Mucosa of gallbladder (tissue), 1 donor: ENCODE measurements around the gene FMNL2. TPM values are rescaled to one million over a fixed set of nuclear protein-coding genes. Genes with fewer than 3 reads are reported as not detected.
A peak's percentile ranks its signal among the peaks of the same experiment; 100 is the strongest.
"Not testable (repeated sequence)": the region's sequence is repeated elsewhere in the genome, so short reads cannot be mapped to it uniquely, and the experiment has no call there.

ENCODE experiments used
- DNase-seq: peaks from one replicate; pipeline ENCODE4 v3.0.0-alpha.2; 2020; ENCODE audit warnings: low spot score
- total RNA-seq: library from RNA; stranded (reverse); gene quantifications from one replicate; pipeline ENCODE4 v1.2.1, GENCODE V29; 2021
- donor health status: DM: no; HTN: no; CAD: no.

The FMNL2 gene
- total RNA-seq, 1 donor from 2014 or later, result 24.7 TPM

DNA sequence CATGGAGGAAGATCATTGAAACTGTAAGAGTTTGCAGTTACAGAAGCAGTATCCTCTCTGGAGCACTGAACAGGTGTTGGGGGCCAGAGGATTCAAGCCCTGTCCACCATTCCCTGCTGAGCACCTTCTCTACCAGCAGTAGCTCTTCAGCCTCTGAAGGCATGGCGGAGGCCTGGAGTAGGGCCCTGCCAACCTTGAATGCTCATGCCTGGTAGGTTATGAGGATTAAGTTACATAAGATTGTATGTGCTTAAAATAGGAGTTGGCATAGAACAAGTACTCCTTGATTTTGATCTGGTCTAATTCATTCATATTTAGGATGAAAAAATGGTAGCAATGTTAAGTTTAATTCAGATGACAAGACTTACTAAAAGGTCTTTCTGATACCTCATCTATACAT, 40.2 kb downstream of the FMNL2 start:
- no peak for DNase-seq

DNA sequence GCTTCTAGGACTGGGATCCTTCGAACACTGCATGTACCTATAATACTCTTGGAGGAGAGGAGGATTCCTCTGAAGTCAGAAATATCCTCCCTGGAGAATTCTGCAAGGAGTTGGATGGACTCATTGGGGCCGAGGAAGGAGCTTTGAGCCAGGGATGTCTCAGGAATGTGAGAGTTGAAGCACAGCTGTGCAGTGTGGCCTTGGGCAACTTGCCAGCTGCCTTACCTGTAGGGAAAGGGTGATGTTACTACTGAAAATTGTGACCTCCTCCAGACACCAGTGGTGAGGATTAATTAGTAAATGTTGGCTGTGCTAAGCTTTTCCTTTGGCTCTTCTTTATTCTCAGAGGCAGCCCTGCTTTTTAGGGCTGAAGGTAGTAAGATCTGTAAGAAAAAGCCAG, 41.4 kb downstream of the FMNL2 start:
- DNase-seq, result no peak

DNA sequence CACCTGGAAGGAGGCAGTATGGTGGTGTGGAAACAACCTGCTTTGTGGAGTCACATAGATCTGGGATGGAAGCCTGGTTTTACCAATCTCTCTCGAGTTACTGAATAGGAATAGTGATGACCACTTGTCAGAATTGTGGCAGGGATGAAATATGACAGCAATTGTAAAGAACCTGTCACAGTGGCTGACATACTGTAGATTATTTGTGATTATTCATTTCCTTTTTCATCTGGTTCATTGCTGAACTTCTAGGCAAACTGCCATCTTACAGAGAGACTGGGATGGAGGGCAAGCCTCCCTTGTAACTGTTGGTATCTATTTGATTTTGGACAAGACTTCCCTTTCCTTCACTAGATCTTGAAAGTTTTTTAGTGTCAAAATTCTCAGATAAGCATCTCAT, 42.0 kb downstream of the FMNL2 start:
- DNase-seq, result no peak

DNA sequence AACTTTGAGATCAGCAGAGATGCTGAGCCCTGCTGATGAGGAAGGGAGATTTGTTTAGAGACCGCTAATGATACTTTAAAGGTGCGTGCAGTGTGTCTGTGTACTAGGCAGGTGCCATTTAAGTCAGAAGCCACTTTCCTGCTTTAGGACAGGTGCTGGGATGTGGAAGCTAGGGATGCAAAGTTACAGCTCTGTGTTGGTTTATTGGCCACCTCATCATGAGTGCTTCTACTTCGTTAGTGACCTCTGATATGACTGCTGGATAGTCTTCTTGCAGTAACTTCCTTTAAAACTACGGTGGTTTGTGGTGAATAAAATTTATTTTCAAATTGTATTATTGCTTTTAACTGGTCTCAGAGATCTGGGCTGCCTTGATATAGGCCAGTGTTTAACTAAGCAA, 44.1 kb downstream of the FMNL2 start:
- no peak for DNase-seq

DNA sequence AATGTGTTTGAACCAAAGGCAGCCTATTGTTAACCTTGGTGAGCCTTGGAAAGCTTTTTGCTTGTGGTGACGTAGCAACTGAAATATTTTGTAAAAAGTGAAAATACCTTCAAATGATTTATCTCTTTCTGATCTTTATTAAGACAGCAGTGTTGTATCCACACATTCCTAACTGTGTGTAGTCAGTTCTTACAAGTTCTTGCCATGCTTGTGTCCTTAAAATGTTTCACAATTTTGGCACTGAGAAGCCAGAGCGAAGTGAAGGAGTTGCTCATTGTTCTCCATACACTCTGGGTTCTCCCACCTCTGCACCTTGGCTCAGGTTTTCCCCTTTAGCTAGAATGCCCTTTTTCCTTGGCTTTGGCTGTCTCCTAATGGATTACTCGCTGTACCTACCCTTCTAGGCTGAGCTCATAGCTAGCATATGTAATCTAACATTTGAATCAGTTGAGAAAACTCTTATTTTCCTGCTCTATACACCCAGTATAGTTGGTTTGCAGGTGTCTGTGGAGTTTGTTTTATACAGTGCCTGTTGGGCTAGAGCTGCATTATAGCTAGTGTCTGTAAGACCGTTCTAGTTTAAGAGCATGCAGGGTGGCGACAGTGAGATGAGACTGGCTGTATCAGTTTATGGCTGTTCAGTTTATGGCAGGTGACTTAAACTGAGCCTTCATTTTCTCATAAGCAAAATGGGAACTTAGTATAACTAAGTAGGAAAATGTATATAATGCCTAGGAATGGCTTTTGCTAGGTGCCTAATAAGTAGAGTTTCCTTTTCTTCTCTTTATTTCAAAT, 45.5 kb downstream of the FMNL2 start:
- DNase-seq, result no peak

DNA sequence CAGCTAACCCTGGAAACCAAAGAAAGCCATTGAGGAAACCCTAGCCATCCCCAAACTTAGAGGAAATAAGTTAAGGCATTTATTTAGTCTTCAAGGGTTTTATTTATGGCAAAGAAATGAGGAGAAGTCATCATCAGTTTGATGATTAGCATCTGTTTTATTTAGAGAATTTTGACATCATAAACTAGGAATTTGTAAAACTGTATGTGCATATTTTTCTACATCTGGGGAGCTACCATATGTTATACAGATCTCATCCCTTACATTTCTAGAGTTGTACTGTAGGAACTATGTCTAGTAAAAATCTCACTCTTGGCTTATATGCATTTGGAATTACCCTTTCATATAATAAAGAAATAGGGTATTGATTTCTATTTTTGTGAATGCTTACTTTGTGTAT, 48.7 kb downstream of the FMNL2 start:
- DNase-seq, result no peak

DNA sequence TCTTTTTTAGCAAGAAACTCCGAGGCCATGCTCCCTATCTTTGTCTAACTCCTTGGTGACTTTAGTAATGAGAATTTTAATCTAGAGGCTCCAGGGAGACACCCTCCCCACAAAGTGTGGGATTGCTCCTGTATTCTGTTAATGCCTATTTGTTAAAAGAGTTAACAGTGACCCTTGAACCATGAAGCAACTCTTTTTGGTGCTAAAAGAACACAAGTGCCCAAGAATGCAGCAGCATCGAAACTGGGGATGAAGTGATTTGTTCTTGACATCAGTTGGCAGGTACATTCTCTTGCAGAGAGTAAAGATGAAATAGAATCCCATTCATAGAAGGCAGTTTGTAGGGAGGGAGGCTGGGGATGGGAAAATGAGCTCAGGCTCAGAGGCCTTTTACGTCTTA, 50.0 kb downstream of the FMNL2 start:
- no peak for DNase-seq

DNA sequence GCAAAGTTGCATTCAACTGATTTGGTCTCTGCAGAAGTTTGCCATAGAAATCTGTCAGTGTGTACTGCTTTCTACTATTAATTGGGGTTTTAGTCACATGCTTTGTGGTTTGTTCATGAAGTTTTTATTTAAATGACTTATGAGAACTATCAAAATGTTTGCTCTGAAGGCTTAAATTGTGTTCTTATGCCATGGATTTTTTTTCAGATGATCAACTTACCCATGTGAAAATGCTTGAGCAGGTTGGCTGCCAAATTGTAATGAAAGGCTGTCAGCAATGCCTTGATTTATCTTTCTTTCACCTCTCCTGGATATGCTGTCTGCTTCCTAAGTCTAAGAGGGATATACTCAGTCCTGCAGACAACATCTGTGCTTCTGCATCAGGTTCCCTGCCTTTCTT, 50.7 kb downstream of the FMNL2 start:
- DNase-seq, result no peak

DNA sequence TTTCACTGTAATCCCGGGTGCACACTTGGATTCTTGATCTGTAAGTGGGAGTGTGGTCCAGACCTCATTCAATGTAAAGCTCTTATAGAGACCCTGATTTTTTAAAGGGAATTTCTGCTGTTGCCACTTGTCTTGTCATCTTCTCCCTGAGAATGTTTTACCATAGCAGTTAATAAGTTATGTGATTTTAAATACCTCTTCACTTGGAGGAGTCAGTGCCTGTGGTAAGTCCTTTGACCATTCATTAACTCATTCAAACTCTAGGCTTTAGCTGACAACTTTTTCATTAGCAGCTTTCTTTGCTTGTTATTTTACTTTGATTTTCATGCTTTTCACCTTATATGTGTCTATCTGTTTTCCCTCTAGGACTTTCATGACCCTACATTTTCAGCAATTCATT, 51.3 kb downstream of the FMNL2 start:
- no peak for DNase-seq

DNA sequence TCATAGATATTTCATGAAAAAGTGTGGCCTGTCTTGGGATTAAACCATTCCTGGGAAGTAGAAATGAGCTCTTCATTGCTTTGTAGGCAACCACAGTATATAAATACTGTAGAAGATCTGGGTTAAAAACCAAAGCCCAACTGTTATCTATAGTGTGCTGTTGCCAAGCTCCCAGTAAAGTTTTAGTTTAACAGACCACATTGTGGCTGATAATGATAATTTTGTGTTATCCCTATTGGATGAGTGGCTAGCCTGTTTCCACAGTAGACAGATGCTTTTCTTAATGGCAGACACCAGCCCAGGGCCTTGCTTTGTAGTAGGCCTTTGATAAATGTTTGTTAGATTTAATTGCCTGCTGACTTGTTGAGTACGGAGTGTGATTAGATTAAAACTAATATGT, 52.1 kb downstream of the FMNL2 start:
- DNase-seq, result no peak

DNA sequence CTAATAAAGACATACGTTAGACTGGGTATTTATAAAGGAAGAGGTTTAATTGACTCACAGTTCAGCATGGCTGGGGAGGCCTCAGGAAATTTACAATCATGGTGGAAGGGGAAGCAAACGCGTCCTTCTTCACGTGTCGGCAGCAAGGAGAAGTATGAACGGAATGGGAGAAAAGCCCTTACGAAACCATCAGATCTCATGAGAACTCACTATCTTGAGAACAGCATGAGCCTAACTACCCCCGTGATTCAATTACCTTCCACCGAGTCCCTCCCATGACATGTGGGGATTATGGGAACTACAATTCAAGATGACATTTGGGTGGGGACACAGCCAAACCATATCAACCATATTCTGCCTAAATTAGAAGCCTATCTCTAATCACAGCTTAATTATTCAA, 53.3 kb downstream of the FMNL2 start:
- not testable (repeated sequence) for DNase-seq

DNA sequence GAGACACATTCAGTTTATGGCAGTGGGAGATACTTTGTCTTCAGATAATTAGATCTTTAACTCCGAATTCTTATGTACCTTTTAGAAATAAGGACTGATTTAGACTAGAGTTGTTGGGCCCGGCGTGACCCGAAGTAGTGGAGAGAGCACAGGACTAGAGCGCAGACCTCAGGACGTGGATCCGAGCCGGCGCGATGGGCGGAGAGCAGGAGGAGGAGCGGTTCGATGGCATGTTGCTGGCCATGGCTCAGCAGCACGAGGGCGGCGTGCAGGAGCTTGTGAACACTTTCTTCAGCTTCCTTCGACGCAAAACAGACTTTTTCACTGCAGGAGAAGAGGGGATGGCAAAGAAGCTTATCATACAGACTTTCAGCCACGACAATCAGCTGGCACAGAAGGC, 54.5 kb downstream of the FMNL2 start:
- peak; percentile 38 for DNase-seq

DNA sequence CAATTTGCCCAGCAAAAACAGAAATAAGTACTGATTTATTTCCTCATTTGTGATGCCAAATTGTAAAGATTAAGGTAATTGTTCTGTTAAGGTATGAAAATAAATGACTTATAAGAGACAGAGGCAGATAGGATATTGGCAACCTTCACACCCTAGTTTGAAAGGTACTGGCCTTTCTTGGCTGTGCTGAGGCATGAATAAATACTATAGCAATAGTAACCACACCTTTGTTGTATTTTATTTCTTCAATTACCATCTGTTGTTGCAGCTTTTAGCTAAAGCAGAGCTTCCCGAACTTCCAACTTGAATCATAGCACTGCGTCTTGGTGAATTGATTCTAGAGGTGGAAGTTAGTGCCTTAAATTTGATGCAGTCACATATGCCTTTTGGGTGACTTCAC, 55.9 kb downstream of the FMNL2 start:
- no peak for DNase-seq

DNA sequence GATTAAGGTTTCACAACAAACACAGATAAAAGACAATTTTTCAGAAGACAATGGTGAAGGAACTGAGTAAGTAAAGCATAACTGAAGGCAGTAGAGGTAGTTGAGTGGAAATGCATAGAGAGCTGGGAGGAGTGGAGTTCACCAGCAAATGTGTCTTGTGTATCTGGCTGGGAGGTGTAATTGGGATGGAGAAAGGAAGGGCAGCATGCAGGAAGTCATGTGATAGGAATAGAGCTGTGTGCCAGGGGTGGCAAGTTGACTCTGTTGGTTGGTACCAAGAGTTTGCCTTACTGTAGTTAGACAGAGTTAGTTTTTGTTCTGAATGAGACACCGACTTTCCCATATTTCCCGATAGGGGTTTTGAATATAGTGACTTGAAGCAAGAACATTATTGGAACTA, 56.3 kb downstream of the FMNL2 start:
- no peak for DNase-seq

DNA sequence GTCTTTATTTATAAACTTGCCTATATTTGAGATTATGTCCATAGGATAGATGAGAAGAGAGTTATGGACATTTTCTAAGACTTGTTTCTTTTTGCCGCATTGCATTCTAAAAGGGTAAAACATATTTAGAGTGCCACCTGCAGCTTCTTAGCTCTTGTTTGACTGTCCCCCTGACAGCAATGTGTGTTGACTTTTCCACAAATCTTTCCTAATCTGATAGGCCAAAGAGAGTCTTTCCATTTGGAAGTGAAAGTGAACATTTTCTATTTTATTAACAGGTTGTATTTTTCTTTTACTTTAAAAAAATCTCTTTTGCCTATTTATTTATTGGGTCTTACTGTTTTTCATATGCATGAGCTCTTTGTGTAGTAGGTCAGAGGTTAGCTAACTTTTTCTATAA, 58.4 kb downstream of the FMNL2 start:
- no peak for DNase-seq

DNA sequence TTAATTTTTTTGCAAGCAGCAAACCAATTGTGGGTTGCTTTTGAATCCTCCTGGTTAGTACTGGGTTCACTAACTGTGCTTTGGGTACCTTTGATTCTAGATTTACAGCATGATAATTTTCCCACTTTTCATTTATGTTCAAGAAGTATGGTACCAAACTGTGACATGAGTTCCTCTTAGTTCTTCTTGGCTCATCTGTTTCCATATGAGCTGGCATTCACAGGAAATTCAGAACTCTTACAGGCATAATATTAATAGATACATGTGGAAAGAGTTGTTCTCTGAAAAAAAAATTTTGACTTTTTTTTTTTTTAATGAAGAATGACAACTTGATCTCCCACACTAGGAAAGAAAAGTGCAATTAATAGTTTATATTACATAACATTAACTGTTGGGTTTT, 59.4 kb downstream of the FMNL2 start:
- DNase-seq, result no peak

DNA sequence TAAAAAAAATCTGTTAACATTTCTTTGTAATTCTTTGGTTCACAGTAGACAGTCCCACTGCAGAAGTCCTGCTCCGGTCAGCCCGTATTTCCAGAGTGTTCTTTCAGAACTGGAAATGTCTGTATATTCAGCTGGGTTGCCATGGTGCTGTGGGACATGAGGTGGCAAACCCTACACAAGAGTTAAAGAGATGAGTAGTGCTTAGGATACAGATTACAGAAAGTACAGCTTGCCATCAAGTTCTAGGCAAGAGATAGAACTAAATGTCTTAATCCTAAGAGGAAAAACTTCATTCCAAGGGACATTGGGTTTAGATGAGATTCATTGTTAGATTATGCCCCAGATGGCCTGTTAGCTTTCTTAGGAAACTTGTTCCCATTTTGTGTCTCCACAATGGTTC, 60.1 kb downstream of the FMNL2 start:
- no peak for DNase-seq

DNA sequence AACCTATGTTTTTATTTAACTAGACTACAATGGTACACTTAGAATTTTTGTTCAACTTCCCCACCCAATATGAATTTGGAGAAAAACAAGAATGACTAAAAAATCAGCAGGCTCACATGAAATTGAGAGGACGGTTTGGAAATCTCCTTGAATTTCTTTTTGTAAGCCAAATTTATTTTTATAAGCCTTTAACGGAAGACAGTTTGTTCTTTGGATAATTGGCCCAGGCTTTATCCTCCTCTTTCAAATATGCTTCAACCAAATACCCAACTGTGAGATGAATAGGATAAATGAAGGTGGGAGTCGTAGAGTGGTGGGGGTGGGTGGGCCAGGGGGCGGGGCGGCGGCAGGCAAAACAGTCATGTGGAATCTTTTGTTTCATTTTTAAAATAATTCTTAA, 60.6 kb downstream of the FMNL2 start:
- DNase-seq, result no peak

DNA sequence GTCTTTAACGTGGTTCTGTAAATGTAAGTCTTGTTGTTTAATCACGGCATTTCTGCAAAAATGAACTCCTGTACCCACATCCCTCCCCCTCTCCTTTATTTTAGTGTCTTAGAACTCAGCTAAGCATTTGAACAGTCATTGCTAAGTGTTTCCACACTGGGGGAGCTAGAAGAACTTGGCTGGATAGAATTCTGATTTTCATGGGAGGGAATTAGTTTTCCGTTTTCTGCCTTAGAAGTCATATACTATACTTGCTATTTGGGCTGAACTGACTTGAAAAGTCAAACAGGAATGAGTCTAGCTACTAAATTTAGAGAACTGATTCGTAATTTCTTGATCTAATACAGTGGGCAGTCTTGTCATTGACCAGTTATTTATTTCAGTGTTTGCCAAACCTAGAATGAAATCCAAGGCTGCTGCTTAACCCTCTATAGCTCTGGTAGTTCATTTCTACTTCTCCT, 61.1 kb downstream of the FMNL2 start:
- no peak for DNase-seq

DNA sequence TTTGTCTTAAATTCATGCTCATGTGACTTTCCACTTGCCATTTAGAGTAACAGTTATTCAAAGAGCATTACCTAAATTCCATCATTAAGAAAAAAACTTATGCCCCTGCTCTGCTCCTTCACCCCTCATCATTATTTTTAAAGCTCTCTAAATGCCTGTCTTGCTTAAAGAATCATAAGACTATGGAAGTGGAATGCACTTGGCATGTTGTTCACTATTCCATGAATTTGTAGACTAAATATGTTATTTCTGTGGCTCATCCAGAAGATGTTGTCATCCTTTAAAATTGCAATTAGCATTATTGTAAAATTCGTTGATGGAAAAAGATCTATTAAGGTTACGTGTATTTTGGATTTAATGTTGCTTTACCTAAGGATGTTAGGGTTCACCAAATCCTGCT, 61.8 kb downstream of the FMNL2 start:
- no peak for DNase-seq

DNA sequence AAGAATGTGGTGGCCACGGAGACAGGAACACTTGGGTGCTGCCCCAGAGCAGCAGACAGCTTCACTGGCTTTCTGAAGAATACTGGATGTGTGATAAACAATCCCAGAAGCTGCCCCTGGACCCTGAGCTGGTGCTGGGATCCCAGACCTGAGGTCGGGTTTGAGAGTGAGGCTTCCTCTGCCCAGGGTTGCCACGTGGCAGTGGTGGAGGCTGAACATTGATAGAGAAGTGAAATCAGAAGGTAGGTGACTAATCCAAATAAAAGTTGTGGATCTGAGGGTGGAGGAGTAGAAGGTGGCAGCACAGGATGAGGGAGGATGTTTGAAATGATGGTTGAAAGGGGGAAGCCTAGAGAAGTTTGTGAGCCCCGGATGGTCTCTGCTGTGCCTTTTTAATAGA, 64.0 kb downstream of the FMNL2 start:
- no peak for DNase-seq

DNA sequence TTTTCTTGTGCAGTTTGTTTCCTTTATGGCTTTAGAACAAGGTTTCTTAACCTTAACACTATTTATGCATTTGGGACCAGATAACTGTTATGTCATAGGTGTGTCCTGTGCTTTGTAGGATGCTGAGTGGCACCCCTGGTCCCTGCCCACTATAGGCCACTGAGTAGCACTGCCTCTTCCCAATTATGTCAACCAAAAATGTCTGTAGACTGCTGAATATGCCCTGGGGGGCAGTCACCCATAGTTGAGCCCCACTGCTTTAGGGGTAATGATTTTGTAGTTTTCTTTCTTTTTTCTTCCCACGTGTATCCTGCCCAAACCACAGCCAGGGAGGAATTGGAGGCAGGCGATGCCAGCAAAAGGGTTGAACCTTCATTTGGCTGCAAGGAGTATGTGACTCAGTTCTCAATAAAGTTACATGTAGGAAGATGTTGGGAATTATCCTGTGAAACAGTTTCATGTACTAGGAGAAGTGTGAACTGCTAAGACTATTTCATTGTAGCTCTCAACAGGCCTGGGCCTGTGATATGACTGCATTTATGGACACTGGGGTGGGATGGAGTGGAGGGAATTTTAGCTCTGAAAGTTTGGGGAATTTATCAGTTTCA, 65.7 kb downstream of the FMNL2 start:
- DNase-seq, result no peak
